Nephron progenitor cell (in vitro differentiated cells): ENCODE results near the gene MED16.
"Not testable (repeated sequence)": the region's sequence is repeated elsewhere in the genome, so short reads cannot be mapped to it uniquely, and the experiment has no call there.

Source experiments
- DNase-seq: peaks from one replicate; pipeline ENCODE4 v3.0.0; 2021
- H3K27ac Mint-ChIP-seq: 2 replicates; pipeline ENCODE4 v1.8.0; 2021; ENCODE audit warnings: mild to moderate bottlenecking, moderate library complexity, mixed read lengths
- H3K27me3 Mint-ChIP-seq: 2 replicates; pipeline ENCODE4 v1.8.0; 2021; ENCODE audit warnings: mild to moderate bottlenecking, low read depth, mixed read lengths; ENCODE audit not compliant: poor library complexity
- H3K36me3 Mint-ChIP-seq: 2 replicates; pipeline ENCODE4 v1.8.0; 2021; ENCODE audit warnings: low read depth, mixed read lengths
- H3K4me1 Mint-ChIP-seq: 2 replicates; pipeline ENCODE4 v1.8.0; 2021; ENCODE audit warnings: mixed read lengths
- H3K4me3 Mint-ChIP-seq: 2 replicates; pipeline ENCODE4 v1.8.0; 2021; ENCODE audit warnings: mild to moderate bottlenecking, moderate library complexity, mixed read lengths
- H3K9me3 Mint-ChIP-seq: 2 replicates; pipeline ENCODE4 v1.8.0; 2021; ENCODE audit warnings: mild to moderate bottlenecking, moderate library complexity, mixed read lengths
- TF ChIP-seq, protein P1 (sequence below): fragments of 200-600 bp; sonication (generic); IDR thresholded peaks from 2 replicates; pipeline ENCODE4 v1.5.0; 2021; ENCODE audit warnings: antibody characterized with exemption

MED16 gene

DNA sequence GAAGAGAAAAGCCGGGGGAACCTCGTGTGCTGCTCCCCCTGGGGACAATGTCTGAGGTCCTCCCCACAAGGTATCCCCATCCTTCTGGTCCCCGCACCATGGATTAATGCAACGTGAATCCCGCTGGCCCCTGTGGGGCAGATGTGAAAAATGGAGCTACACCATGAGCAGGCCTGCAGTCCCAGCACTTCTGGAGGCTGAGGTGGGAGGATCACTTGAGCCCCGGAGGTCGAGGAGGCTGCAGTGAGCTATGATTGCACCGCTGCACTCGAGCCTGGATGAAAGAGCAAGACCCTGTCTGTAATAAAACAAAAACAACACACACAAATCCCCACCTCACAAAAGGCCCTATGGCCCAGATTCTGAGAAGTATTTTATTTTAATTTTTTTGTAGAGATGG is 34.7 kb downstream of the MED16 start:
- H3K36me3 Mint-ChIP-seq = no peaks in the 10 kb centered on the region
- no peaks in the 10 kb centered on the region for H3K4me1 Mint-ChIP-seq
- TF ChIP-seq, protein P1, sequence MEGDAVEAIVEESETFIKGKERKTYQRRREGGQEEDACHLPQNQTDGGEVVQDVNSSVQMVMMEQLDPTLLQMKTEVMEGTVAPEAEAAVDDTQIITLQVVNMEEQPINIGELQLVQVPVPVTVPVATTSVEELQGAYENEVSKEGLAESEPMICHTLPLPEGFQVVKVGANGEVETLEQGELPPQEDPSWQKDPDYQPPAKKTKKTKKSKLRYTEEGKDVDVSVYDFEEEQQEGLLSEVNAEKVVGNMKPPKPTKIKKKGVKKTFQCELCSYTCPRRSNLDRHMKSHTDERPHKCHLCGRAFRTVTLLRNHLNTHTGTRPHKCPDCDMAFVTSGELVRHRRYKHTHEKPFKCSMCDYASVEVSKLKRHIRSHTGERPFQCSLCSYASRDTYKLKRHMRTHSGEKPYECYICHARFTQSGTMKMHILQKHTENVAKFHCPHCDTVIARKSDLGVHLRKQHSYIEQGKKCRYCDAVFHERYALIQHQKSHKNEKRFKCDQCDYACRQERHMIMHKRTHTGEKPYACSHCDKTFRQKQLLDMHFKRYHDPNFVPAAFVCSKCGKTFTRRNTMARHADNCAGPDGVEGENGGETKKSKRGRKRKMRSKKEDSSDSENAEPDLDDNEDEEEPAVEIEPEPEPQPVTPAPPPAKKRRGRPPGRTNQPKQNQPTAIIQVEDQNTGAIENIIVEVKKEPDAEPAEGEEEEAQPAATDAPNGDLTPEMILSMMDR = no peak
- no peaks in the 10 kb centered on the region for H3K9me3 Mint-ChIP-seq
- H3K27me3 Mint-ChIP-seq = peaks cover 49% of the 10 kb centered on the region
- no peak overlapping the region for H3K4me3 Mint-ChIP-seq
- DNase-seq = no peak
- no peak overlapping the region for H3K27ac Mint-ChIP-seq

DNA sequence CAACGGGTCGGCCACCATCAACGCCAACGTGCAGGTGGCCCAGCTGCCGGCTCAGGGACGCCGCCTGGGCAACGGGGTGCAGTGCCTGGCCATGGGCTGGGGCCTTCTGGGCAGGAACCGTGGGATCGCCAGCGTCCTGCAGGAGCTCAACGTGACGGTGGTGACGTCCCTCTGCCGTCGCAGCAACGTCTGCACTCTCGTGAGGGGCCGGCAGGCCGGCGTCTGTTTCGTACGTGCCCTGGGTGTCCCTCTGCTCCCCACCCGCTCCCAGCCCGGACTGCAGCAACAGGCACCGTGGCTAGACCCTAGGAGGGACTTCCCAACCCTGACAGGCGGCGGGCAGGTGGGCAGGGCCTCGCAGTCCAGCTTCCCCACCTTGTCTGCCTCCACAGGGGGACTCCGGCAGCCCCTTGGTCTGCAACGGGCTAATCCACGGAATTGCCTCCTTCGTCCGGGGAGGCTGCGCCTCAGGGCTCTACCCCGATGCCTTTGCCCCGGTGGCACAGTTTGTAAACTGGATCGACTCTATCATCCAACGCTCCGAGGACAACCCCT is 37.3 kb downstream of the MED16 start:
- Mint-ChIP-seq H3K4me1 (no peaks in the 10 kb centered on the region), H3K4me3 (no peak overlapping the region), H3K27me3 (peaks cover 23% of the 10 kb centered on the region), H3K27ac (no peak overlapping the region), H3K9me3 (no peaks in the 10 kb centered on the region), H3K36me3 (no peaks in the 10 kb centered on the region)
- TF ChIP-seq, protein P1 = no peak
- no peak for DNase-seq

DNA sequence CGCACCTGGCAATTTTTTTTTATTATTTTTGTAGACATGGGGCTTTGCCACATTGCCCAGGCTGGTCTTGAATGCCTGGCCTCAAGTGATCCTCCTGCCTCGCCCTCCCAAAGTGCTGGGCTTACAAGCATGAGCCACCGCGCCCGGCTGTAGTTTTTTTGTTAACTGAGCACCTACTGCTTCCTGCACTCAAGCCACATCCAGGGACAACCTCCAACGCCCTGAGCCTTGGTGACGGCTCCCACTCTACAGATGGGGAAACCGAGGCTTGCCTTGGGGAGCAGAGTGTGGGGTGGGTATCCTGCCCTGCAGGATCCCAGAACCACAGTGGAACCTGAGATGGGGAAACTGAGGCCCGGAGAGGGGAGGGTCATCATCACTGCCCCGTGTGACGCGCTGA is 37.8 kb downstream of the MED16 start:
- H3K9me3 Mint-ChIP-seq = no peaks in the 10 kb centered on the region
- DNase-seq = no peak
- peaks cover 22% of the 10 kb centered on the region for H3K27me3 Mint-ChIP-seq
- TF ChIP-seq, protein P1 = no peak
- no peaks in the 10 kb centered on the region for H3K36me3 Mint-ChIP-seq
- H3K4me1 Mint-ChIP-seq = no peaks in the 10 kb centered on the region
- H3K27ac Mint-ChIP-seq = no peak overlapping the region
- no peak overlapping the region for H3K4me3 Mint-ChIP-seq

DNA sequence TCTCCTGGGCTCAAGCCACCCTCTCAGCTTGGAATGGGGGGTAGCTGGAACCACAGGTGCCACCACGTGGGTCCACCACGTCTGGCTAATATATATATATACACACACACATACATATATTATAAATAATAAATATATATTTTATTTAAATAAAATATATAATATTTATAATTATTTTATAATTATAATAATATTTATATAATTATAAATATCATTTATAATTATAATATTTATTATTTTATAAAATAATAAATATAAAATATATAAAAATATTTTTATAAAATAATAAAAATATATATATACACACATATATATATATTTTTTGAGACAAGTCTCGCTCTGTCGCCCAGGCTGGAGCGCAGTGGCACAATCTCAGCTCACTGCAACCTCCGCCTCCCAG is 38.4 kb downstream of the MED16 start:
- no peak for DNase-seq
- Mint-ChIP-seq H3K36me3 (no peaks in the 10 kb centered on the region), H3K27me3 (peaks cover 19% of the 10 kb centered on the region), H3K9me3 (no peaks in the 10 kb centered on the region), H3K27ac (no peak overlapping the region), H3K4me1 (no peaks in the 10 kb centered on the region), H3K4me3 (no peak overlapping the region)
- TF ChIP-seq, protein P1 = no peak

DNA sequence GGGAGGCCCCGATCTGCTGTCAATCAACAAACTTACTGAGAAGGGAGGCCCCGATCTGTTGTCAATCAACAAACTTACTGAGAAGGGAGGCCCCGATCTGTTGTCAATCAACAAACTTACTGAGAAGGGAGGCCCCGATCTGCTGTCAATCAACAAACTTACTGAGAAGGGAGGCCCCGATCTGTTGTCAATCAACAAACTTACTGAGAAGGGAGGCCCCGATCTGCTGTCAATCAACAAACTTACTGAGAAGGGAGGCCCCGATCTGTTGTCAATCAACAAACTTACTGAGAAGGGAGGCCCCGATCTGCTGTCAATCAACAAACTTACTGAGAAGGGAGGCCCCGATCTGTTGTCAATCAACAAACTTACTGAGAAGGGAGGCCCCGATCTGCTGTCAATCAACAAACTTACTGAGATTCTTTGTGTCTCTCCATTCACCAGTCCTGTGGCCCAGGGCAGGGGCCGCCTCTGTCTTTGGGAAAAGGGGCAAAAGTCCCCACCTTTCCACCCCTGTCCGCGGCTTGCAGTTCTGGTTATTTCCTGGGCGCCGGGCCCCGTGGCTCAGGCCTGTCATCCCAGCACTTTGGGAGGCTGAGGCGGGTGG is 39.3 kb downstream of the MED16 start:
- H3K27me3 Mint-ChIP-seq = peaks cover 26% of the 10 kb centered on the region
- H3K27ac Mint-ChIP-seq, H3K4me1 Mint-ChIP-seq, H3K4me3 Mint-ChIP-seq, DNase-seq, H3K9me3 Mint-ChIP-seq, H3K36me3 Mint-ChIP-seq: not testable (repeated sequence)

DNA sequence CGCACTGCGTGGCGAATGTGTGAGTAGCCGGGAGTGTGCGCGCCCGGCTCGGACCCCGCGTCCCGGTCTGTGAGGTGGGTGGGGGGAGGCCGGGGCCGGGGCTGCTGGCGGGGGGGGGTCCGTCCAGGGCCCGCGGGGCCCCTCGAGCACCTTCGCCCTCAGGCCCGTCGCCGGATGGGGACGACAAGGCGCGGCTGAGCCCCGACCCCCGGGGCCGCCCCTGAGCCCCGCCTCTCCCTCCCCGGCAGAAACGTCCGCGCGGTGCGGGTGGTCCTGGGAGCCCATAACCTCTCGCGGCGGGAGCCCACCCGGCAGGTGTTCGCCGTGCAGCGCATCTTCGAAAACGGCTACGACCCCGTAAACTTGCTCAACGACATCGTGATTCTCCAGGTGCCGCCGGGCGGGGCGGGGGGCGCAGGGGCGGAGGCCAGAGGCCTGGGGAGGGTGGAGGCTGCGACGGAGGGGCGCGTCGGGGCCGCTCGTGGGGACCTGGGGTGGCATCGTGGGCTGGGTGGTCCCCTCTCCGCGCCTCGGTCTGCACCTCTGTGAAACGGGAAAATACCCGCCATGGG is 39.9 kb downstream of the MED16 start:
- Mint-ChIP-seq H3K36me3 (no peaks in the 10 kb centered on the region), H3K9me3 (no peaks in the 10 kb centered on the region), H3K27me3 (peaks cover 23% of the 10 kb centered on the region), H3K4me1 (peaks cover 4% of the 10 kb centered on the region), H3K27ac (no peak overlapping the region), H3K4me3 (no peak overlapping the region)
- no peak for DNase-seq
- TF ChIP-seq, protein P1 = no peak
